ENCODE results near the gene PCDHGB5.
A peak's percentile ranks its signal among the peaks of the same experiment; 100 is the strongest.
"Not testable (repeated sequence)": the region's sequence is repeated elsewhere in the genome, so short reads cannot be mapped to it uniquely, and the experiment has no call there.

PCDHGB5 gene

DNA sequence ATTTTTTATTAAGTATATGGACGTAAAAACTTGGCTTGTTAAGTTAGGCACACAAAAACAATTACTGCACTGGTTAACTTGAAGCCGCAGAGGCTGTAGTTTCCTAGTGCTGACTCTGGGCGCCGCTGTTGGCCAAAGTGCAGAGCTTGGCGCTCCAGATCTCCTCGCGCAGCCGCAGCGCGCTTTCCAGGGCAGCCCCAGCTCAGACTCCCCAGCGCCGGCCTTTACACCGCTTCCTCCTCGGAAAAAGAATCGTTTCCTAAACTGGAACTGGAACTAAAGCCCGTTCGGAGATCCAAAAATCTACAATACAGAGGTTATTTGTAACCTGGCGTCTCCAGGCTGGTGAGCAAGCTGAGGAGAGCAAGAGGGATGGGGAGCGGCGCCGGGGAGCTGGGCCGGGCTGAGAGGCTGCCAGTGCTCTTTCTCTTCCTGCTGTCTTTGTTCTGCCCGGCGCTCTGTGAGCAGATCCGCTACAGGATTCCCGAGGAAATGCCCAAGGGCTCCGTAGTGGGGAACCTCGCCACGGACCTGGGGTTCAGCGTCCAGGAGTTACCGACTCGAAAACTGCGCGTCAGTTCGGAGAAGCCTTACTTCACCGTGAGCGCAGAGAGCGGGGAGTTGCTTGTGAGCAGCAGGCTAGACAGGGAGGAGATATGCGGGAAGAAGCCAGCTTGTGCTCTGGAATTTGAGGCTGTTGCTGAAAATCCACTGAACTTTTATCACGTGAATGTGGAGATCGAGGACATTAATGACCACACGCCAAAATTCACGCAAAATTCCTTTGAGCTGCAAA lies at the start of gene PCDHGB5:
PCDHGB5 (plus strand) TSS at position 192 of the 796 bp plus-strand sequence; CDS start at position 373, 181 bp downstream.
- CTCF ChIA-PET; DNase-seq (ENCODE audit: extremely low spot score); POLR2A ChIA-PET: not testable (repeated sequence)

DNA sequence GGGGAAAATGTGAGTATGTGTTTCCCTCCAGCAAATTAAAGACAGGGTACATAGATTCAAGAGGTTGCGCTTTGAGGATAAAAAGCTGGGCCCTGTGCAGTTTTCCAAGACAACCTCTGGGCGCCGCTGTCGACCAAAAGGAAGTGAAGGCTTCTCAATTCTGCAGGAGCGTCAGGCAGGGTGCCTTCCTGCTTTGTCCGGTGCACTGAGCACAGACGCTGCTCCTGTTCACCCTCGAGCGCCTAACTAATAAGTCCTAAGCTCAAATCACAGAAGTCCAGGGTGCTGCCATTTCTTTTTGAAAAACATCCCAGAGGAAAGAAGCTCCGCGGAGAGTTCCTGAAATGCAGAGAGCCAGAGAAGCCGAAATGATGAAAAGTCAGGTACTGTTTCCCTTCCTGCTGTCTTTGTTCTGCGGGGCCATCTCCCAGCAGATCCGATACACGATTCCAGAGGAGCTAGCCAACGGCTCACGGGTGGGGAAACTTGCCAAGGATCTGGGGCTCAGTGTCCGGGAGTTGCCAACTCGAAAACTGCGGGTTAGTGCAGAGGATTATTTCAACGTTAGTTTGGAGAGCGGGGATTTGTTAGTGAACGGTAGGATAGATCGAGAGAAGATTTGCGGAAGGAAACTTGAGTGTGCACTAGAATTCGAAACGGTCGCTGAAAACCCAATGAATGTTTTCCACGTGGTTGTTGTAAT lies 47.7 kb upstream of the PCDHGB5 start, which contains the start of gene PCDHGB1:
PCDHGB1 (plus strand) TSS at position 183 of the 703 bp plus-strand sequence; CDS start at position 345, 162 bp downstream.
- ChIA-PET POLR2A (no interaction called here), CTCF (interaction anchor here (0.7 kb wide), 1 partner anchor 206 kb away, joined by 3 read pairs; no protein-coding TSS in a partner anchor)
- TF ChIP-seq TARDBP (IDR thresholded peaks at IDR 0.05) (no peak), ZNF384 (IDR thresholded peaks at IDR 0.05) (no peak), CTBP1 (IDR thresholded peaks at IDR 0.05; ENCODE audit: borderline replicate concordance) (no peak), FOXM1 (IDR thresholded peaks at IDR 0.05; ENCODE audit: borderline replicate concordance) (no peak), L3MBTL2 (conservative IDR thresholded peaks at IDR 0.05) (no peak), LEF1 (IDR thresholded peaks at IDR 0.05; ENCODE audit: borderline replicate concordance) (no peak), SUZ12 (IDR thresholded peaks at IDR 0.05) (no peak), SP1 (IDR thresholded peaks at IDR 0.05) (no peak), HDGF (IDR thresholded peaks at IDR 0.05; ENCODE audit: borderline replicate concordance) (no peak), FOXK2 (IDR thresholded peaks at IDR 0.05) (no peak), FOXA1 (IDR thresholded peaks at IDR 0.05) (no peak), ARNT (IDR thresholded peaks at IDR 0.05) (no peak), ELF4 (IDR thresholded peaks at IDR 0.05) (no peak), NFRKB (IDR thresholded peaks at IDR 0.05) (no peak), BHLHE40 (IDR thresholded peaks at IDR 0.05; ENCODE audit: borderline replicate concordance) (no peak)
- TF ChIP-seq, protein P1, sequence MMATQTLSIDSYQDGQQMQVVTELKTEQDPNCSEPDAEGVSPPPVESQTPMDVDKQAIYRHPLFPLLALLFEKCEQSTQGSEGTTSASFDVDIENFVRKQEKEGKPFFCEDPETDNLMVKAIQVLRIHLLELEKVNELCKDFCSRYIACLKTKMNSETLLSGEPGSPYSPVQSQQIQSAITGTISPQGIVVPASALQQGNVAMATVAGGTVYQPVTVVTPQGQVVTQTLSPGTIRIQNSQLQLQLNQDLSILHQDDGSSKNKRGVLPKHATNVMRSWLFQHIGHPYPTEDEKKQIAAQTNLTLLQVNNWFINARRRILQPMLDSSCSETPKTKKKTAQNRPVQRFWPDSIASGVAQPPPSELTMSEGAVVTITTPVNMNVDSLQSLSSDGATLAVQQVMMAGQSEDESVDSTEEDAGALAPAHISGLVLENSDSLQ (IDR thresholded peaks at IDR 0.05), result no peak
- peak; percentile 51 for DNase-seq (ENCODE audit: extremely low spot score)

DNA sequence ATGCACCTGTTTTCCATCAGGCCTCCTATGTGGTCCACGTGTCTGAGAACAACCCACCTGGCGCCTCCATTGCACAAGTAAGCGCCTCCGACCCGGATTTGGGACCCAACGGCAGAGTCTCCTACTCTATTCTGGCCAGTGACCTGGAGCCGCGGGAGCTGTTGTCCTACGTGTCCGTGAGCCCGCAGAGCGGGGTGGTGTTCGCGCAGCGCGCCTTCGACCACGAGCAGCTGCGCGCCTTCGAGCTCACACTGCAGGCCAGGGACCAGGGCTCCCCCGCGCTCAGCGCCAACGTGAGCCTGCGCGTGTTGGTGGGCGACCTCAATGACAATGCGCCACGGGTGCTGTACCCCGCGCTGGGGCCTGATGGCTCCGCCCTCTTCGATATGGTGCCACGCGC lies 46.2 kb upstream of the PCDHGB5 start:
- CTCF ChIA-PET, result no interaction called here
- DNase-seq (ENCODE audit: extremely low spot score), result no peak
- POLR2A ChIA-PET, result no interaction called here
- TF ChIP-seq ELF4 (IDR thresholded peaks at IDR 0.05), result no peak

DNA sequence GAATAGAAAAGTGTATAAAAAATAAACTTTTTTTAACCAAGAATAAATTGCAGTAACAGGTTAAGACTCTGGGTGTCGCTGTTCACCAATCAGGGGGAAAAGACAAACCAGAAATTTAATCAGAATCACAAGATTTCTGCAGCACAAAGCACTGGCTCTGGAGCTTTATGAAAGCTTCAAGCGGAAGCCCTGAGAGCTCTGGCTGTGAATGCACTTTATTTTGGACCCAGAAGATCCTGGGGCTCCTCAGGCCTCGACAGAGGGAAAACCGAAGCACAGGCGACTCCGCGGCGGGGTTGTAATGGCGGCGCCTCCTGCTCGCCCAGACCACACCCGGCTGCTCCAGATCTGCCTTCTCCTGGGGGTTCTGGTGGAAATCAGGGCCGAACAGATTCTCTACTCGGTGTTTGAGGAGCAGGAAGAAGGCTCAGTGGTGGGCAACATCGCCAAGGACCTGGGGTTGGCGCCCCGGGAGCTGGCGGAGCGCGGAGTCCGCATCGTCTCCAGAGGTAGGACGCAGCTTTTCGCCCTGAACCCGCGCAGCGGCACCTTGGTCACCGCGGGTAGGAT lies 42.8 kb upstream of the PCDHGB5 start, which contains the start of gene PCDHGA4:
PCDHGA4 (plus strand) TSS at position 122 of the 570 bp plus-strand sequence; CDS start at position 209, 87 bp downstream.
- CTCF ChIA-PET, result interaction anchor here (0.6 to 0.7 kb wide), 2 partner anchors 12 to 194 kb away, joined by 3 to 5 read pairs; partner anchors contain the start of gene PCDHGA3
- TF ChIP-seq ELF4 (IDR thresholded peaks at IDR 0.05) (no peak), BHLHE40 (IDR thresholded peaks at IDR 0.05; ENCODE audit: borderline replicate concordance) (no peak), SP1 (IDR thresholded peaks at IDR 0.05) (no peak), SUZ12 (IDR thresholded peaks at IDR 0.05) (no peak)
- DNase-seq (ENCODE audit: extremely low spot score), result no peak
- POLR2A ChIA-PET, result no interaction called here

DNA sequence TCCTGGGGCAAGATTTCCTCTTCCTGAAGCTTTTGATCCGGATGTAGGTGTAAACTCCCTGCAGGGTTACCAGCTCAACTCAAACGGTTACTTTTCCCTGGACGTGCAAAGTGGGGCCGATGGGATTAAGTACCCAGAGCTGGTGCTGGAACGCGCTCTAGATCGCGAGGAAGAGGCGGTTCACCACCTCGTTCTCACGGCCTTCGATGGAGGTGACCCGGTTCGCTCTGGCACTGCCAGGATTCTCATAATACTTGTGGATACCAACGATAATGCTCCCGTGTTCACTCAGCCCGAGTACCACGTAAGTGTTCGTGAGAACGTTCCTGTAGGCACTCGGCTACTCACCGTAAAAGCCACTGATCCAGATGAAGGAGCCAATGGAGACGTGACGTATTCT lies 42.1 kb upstream of the PCDHGB5 start:
- CTCF ChIA-PET, result interaction anchor here (0.6 to 0.7 kb wide), 2 partner anchors 12 to 182 kb away, joined by 3 read pairs; partner anchors contain the start of gene PCDHGA3
- DNase-seq (ENCODE audit: extremely low spot score), result no peak

DNA sequence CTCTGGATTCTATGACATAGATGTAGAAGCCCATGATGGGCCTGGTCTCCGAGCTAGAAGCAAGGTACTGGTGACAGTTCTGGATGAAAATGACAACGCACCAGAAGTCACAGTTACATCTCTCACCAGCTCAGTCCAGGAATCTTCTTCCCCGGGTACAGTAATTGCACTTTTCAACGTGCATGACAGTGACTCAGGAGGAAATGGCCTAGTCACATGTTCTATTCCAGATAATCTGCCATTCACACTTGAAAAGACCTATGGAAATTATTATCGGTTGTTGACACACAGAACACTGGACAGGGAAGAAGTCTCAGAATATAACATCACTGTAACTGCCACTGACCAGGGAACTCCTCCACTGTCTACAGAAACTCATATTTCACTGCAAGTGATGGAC lies 41.6 kb upstream of the PCDHGB5 start:
- ChIA-PET POLR2A (no interaction called here), CTCF (interaction anchor here (0.6 kb wide), 1 partner anchor 182 kb away, joined by 3 read pairs; no protein-coding TSS in a partner anchor)
- DNase-seq (ENCODE audit: extremely low spot score), result no peak
- TF ChIP-seq FOXA1 (IDR thresholded peaks at IDR 0.05) (no peak), LEF1 (IDR thresholded peaks at IDR 0.05; ENCODE audit: borderline replicate concordance) (no peak), NFRKB (IDR thresholded peaks at IDR 0.05) (no peak), FOXM1 (IDR thresholded peaks at IDR 0.05; ENCODE audit: borderline replicate concordance) (no peak), L3MBTL2 (conservative IDR thresholded peaks at IDR 0.05) (no peak), SUZ12 (IDR thresholded peaks at IDR 0.05) (no peak), FOXK2 (IDR thresholded peaks at IDR 0.05) (no peak), HDGF (IDR thresholded peaks at IDR 0.05; ENCODE audit: borderline replicate concordance) (no peak), ZNF384 (IDR thresholded peaks at IDR 0.05) (no peak), TARDBP (IDR thresholded peaks at IDR 0.05) (no peak), SP1 (IDR thresholded peaks at IDR 0.05) (no peak), ELF4 (IDR thresholded peaks at IDR 0.05) (no peak), BHLHE40 (IDR thresholded peaks at IDR 0.05; ENCODE audit: borderline replicate concordance) (no peak), ARNT (IDR thresholded peaks at IDR 0.05) (no peak), CTBP1 (IDR thresholded peaks at IDR 0.05; ENCODE audit: borderline replicate concordance) (no peak)
- TF ChIP-seq, protein P1 (IDR thresholded peaks at IDR 0.05), result no peak

More for the DNA sequence above, 42.1 kb upstream of the PCDHGB5 start:
- POLR2A ChIA-PET, result no interaction called here
- TF ChIP-seq TARDBP (IDR thresholded peaks at IDR 0.05) (no peak), SUZ12 (IDR thresholded peaks at IDR 0.05) (no peak), BHLHE40 (IDR thresholded peaks at IDR 0.05; ENCODE audit: borderline replicate concordance) (no peak), LEF1 (IDR thresholded peaks at IDR 0.05; ENCODE audit: borderline replicate concordance) (no peak), NFRKB (IDR thresholded peaks at IDR 0.05) (no peak), HDGF (IDR thresholded peaks at IDR 0.05; ENCODE audit: borderline replicate concordance) (no peak), ZNF384 (IDR thresholded peaks at IDR 0.05) (no peak), ARNT (IDR thresholded peaks at IDR 0.05) (no peak), FOXK2 (IDR thresholded peaks at IDR 0.05) (no peak), CTBP1 (IDR thresholded peaks at IDR 0.05; ENCODE audit: borderline replicate concordance) (no peak), ELF4 (IDR thresholded peaks at IDR 0.05) (no peak), L3MBTL2 (conservative IDR thresholded peaks at IDR 0.05) (no peak), FOXM1 (IDR thresholded peaks at IDR 0.05; ENCODE audit: borderline replicate concordance) (no peak), FOXA1 (IDR thresholded peaks at IDR 0.05) (no peak)
- TF ChIP-seq, protein P1 (IDR thresholded peaks at IDR 0.05), result no peak
